ENCODE results near the gene REXO2.

The REXO2 gene

DNA sequence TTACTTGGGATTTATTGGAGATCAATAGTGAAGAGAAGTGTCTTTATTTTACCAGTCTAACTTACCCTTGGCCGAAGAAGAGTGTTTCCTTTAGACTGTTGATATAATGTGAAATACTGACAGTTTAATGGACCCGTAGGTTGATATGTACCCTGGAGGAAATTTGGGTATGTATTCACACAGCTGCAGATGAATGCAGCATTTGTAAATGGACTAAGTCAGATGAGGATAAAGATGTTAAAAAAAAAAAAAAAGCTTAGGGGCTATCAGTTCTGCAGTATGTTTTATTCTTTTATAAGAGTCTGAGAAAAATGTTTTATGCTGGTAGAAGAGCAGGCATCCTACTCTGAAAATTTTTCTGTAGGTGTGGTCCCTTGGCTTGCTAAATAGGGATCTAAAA lies 2.7 kb downstream of the REXO2 start:
- no peak for DNase-seq

DNA sequence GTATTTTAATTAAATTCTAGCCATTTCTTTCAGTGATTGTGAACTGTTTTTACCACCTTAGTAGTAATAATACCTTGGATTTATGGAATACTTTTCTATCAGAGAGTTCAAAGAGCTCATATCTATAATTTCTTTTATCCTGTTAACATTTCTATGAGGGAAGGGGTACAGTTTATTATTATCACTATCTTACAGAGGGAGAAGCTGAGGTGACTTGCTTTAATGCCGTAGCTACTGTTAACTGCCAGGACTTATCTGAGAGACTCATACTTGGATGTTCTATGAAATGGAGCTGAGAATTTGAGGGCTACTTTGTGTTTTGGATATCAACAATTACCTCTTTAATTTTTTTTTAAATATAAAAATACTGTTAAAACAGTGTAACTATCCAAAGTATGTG lies 3.3 kb downstream of the REXO2 start:
- no peak for DNase-seq

DNA sequence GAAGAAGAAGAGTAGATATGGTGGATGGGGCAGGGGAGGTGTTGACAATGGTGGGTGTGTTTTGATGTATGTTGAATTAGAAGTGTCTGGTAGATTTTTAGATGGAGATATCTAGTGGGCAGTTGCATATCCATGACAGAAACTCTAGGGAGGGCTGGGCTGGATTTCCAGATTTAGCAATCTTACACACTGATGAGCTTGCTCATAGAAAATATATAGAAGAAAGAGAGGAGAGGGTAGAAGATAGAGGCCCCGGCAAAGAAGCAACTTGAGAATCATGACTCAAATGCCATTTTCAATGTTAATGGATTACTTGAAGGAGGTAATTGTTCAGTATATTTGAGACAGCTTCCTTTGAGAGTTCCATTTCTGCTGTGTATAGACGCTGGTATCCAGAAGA lies 8.2 kb downstream of the REXO2 start:
- DNase-seq, result no peak

DNA sequence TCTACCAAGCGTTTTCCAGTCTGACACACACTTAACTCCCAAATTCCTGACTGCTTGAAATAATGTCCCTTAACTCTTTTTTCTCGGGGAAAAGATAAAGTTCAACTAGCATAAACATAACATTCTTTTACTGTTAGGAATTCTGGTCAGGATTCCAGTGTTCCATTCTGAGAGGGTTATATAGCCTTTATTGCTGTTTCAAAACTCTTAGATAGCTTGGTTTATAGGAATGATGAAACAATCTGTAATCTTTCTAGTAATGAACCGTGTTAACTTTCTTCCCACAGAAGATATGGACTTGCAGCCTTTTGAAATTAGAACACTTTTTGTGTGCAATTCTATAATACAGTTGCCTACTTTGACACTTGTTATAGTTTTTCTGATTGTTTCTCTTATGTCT lies 8.6 kb downstream of the REXO2 start:
- DNase-seq, result no peak

DNA sequence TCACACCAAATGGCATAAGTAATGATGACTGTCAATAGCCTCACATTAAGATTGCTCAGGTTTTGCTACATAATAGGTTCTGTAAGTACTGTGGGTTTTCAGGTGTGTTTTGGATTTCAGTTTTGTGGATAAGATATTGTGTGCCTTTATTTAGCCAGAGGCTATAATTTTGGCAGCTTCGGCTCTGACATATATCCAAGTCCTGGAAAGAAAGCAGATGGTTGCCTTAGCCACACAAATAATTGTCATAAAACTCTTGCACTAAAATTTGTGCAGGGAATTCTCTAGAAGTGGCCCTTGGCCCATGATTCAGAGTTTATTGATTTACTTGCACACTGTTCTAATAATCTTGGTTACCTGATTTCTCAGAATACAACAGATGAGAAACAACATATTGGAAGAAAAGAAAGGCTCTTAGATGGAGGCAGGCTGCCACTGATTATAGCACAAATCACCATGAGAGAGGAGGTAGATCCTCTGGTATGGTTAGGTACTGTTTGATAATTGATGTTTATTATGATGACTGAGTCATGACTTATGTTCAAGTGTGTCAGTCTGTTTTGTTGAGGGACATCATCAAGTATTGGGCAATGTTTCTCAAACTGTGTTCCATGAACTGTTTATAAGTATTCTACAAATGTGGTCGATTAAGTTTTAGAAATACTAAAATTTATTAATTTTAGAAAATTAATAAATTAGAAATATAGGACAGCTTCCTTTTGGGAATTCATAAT lies 9.6 kb downstream of the REXO2 start:
- no peak for DNase-seq

DNA sequence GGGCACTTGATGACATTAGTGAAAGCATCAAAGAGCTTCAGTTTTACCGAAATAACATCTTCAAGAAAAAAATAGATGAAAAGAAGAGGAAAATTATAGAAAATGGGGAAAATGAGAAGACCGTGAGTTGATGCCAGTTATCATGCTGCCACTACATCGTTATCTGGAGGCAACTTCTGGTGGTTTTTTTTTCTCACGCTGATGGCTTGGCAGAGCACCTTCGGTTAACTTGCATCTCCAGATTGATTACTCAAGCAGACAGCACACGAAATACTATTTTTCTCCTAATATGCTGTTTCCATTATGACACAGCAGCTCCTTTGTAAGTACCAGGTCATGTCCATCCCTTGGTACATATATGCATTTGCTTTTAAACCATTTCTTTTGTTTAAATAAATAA lies 10.6 kb downstream of the REXO2 start:
- DNase-seq, result no peak

DNA sequence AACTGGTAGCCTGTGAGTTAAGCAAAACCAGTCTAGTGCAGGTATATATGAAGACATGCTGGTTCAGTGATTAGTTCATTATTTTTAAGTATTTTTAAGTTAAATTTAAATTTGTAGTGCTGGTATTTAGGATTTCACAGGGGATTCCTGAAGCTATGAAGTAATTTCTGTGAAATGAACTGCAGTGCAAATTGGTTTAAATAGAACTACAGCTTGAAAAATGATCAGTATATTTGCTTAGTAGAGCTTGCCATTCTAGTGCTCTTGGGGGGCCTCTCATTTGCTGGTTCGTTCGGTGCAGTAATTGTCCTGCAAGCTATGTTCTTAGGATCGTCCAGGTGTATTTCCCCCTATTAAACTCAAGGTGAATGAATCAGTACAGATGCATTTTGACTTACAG lies 13.1 kb downstream of the REXO2 start:
- no peak for DNase-seq

DNA sequence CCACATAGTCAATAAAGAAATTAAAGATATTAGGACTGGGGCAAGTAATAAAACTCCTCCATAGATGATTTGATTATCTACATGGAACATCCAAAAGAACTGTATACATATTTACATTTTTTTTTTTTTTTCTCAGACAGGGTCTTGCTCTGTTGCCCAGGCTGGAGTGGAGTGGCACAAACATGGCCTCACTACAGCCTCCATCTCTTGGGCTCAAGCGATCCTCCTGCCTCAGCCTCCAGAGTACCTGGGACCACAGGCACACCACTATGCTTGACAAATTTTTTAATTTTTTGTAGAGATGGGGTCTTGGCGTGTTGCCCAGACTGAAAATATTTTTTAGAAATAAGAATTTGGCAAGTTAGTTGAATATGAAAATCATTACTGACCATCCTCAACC lies 24.7 kb downstream of the REXO2 start:
- DNase-seq, result no peak

DNA sequence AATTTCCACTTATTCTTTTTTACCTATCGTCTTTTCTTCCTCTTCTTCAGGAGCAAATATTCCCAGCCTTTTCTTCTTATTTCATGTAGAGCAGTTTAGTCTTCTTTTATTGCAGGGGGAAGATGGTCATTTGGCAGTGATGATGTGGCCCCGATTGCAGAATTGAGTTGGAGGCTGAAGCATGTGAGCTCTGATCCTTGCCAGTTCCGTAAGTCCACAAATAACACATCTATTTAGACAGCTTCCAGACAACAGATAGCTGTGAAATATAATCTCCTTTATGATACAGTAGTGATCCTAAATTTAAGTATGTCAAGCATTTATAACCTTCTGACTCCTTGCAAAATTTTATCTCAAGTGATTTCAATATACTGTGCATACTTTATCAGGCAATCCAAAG lies 27.5 kb downstream of the REXO2 start:
- no peak for DNase-seq

DNA sequence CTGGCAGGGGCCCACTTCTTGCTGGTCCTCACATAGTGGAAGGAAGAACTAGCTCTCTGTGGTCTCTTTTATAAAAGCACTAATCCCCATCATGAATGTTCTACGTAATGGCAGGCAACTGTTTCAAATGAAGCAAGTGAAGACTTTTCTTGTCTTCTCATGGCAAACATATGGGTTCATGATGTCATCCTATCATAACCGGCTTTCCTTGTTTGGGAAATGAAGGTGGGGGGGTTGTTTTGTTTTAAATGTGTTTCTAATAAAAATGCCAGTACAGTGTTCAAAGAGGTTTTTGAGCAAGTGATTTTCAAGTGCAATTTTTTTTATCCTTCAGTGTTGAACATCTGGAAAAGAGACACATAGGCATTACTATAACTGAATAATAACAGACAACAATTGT lies 33.4 kb downstream of the REXO2 start:
- DNase-seq, result no peak

DNA sequence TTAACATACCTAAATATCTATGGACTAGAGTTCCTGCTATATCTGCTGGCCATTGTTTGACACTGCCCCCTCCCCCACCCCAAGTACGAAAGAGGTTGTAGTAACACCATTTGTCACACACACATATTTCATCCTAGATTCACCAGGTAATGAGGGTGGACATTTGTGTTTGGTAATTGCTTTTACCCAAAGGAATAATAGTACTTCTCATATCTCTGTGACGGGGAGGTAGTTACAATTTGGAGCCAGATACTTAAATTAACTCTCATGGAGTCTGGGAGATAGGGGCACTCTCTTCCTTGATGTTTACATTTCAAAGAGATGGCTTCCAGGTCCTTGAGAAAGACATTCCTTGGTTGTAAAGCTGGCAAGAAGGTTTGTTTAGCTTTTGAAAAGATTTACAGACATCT lies 38.7 kb downstream of the REXO2 start:
- DNase-seq, result no peak

DNA sequence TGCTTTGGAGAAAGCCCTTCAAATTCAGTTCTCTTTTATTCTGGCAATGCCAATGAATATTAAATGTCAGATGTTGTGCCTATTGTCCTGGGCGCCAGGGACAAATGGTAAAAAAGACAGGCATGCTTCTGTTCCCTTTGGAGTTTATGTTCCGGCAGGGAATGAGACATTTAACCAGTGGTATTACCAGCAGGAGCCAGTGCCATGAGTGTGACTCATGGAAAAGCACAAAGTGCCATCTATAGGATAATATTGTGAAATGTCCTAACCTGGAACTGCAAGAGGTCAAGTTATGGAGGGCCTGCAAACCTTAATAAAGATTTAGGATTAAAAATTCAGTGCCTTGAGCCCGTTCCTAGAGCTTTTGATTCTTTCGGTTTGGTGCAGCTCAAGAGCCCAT lies 39.5 kb downstream of the REXO2 start:
- DNase-seq, result no peak

DNA sequence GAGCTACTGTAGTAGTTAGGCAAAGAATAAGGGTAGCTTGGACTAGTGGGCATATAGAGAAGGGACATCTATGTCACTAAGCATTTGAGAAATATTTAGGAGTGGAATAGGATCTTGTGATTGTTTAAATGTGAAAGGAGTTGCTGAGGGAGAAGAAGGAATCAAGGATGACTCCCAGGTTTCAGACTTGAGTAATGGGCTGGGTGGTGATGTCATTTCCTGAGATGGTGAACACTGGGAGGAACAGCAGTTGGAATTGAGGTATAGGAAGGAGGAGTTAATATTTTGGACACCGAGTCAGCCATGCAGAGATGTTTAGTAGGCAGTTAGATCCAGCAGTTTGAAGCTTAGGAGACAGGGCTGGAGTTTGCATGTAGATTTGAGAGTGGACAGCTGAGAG lies 40.1 kb downstream of the REXO2 start:
- no peak for DNase-seq

DNA sequence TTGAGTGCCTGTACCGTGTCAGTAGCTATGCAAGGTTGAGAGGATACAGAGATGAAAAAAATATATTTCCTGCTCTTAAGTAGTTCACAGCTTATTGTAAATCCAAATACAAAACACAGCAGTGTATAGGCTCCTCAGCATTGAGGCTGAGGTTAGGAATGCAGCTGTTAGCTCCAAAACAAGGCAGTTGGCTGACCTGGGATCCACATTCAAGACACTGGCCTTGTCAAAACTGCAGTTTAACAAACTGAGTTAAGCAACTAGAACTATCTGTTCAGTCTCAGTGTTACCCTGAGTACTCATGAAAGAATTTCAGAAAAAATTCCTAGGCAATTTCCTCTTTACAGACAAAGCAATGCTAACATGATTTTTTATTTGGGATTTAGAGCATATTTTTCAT lies 42.8 kb downstream of the REXO2 start:
- no peak for DNase-seq

DNA sequence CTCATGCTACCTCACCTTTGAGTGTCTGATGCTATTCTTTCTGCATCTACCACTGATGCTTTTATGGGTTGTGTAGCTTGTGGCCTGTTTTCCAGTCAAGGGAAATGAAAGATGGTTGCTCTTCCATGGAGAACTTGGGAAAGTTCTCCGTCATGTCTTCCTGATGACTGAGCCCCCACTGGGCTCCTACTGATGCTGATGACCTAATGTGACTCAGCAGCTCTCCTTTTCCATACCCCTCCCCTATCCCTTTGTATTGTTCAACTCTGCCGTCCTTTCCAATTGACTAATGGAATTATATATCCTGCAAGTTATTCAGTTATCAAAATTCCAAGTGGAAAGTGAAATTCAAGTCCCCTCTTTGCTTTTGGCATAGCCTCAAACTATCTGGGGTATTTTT lies 44.7 kb downstream of the REXO2 start:
- no peak for DNase-seq

DNA sequence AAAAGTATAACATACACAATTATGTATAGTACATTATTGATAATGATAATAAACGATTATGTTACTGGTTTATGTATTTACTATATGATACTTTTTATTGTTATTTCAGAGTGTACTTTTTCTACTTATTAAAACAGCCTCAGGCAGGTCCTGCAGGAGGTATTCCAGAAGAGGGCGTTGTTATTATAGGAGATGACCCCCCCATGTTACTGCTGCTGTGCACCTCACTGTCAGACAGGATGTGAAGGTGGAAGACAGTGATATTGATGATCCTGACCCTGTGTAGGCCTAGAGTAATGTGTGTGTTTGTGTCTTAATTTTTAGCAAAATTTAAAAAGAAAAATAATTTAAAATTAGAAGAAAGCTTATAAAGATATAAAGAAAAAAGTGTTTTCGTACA lies 57.6 kb downstream of the REXO2 start:
- DNase-seq, result no peak

DNA sequence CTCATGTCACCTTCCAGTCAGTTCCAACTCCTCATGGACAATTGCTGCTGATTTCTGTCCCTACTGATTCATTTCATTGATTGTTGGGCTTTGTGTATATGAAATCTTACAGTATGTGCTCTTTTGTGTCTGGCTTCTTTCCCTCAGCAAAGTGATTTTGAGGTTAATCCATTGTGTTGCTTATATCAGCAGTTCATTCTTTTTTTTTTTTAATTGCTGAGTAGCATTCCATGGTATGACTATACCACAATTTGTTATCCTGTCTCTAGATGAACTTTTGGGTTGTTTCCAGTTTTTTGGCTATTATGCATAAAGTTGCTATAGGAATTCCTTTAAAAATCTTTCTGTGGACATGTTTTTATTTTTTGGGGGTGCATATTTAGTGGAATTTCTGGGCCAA lies 60.5 kb downstream of the REXO2 start:
- no peak for DNase-seq

Data from right hindlimb (tissue), 1 donor.